ENCODE data around the gene S100A1.
"Not testable (repeated sequence)": the region's sequence is repeated elsewhere in the genome, so short reads cannot be mapped to it uniquely, and the experiment has no call there.

S100A1 gene

DNA sequence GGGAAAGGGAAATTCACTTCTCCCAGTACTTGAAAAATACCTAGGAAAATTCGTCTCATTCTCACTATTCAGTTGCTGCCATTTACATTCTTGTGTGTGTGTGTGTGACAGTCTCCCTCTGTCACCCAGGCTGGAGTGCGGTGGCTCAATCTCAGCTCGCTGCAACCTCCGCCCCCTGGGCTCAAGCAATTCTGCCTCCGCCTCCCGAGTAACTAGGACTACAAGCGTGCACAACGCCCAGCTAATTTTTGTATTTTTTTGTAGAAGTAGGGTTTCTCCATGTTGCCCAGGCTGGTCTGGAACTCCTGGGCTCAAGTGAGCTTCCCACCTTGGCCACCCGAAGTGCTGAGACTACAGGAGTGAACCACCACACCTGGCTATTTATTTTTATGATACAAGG lies 31.4 kb downstream of the S100A1 start:
- no peak for DNase-seq

DNA sequence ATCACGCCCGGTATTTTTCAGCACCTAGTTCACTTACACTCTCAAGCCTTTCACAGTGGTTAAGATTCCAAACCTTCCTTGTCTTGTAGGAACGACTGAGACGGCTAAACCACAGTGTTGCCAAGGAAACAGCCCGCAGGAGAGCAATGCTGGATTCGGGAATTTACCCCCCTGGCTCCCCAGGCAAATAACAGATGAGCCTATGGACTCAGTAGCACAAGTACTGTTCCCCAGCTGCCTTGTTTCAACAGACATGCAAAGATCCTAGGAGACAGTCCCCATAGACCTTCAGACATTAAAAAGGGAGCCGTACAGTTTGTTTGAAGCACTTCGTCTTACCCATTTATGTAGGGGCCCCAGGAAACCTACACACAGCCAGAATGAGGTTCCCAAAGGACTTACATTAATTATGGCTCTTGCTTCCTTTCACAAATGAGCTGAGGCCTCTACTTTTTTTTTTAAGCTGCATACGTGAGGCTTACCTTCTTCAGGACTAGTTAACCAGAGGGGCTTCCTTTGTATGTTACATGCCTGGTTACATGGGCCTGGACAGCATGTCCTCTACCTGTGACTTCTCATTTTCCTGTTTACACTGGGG lies 33.0 kb downstream of the S100A1 start:
- DNase-seq = no peak

DNA sequence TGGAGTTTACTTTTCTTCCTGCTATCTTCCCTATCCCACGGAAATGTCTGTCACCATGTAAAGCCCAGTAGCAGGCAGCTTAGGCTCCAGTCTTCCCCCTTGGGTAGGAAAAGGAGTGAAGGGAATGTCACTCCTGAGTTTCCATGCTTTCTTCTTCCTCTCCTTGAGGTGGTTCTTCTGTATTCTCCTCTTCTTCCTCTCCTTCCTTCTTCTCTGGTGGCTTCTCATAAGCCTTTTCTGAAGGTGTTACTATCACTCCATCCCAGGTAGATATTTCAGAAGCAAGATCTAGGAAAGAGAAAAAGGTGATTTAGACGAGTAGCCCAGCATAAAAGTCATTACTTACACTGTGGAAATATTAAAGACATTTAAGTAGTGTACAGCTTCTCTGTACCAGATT lies 34.0 kb downstream of the S100A1 start:
- DNase-seq = no peak

DNA sequence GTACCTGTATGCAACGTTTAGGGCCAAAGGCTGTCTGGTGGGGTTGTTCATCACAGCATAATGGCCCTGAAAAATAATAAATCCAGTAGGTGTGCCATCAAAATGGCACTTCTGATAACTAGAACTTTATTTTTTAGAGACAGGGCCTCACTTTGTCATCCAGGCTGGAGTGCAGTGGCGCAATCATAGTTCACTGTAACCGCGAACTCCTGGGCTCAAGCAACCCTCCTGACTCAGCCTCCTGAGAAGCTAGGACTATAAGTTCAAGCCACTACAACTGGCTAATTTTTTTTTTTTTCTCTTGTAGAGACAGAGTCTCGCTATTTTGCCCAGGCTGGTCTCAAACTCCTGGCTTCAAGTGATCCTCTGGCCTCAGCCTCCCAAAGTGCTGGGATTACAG lies 35.0 kb downstream of the S100A1 start:
- DNase-seq = no peak

DNA sequence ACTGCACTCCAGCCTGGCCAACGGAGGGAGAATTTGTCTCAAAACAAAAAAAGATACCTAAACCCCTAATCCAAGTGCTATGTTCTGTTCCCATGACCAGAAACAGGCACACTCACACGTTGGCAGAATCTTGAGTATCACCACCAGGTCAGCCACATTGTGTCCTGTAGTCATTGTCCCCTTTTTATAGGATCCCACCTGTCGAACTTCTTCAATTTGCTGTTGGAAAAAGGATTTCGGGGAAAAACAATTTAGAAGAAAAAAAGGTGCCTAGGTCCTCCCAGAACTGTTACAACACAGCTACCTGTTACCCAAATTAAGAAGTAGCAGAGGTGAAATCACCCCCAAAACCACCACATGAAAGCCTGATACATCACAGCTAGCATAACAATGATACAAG lies 39.2 kb downstream of the S100A1 start:
- DNase-seq = no peak

DNA sequence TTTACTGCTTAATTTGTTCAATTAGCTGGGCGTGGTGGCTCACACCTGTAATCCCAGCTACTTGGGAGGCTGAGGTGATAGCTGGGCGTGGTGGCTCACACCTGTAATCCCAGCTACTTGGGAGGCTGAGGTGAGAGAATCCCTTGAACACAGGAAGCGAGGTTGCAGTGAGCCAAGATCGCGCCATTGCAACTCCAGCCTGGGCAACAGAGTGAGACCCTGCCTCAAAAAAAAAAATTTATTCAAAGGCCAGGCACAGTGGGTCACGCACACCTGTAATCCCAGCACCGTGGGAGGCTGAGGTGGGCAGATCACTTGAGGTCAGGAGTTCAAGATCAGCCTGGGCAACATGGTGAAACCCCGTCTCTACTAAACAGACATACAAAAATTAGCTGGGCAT lies 40.4 kb downstream of the S100A1 start:
- not testable (repeated sequence) for DNase-seq

DNA sequence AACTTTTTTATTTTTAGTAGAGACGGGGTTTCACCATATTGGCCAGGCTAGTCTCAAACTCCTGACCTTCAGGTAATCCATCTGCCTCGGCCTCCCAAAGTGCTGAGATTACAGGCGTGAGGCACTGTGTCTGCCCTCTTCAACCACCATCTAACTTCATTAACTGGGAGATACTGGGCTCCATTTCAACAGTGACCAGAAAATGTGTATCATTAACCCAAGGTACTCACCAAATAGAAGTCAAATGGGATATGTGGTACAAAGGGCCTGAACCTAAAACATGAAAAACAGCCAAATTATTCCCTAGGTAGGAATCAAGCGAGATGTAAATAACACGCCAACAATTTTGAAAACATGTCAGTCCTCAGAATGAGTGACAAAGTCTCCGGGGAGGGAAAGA lies 41.4 kb downstream of the S100A1 start:
- no peak for DNase-seq

DNA sequence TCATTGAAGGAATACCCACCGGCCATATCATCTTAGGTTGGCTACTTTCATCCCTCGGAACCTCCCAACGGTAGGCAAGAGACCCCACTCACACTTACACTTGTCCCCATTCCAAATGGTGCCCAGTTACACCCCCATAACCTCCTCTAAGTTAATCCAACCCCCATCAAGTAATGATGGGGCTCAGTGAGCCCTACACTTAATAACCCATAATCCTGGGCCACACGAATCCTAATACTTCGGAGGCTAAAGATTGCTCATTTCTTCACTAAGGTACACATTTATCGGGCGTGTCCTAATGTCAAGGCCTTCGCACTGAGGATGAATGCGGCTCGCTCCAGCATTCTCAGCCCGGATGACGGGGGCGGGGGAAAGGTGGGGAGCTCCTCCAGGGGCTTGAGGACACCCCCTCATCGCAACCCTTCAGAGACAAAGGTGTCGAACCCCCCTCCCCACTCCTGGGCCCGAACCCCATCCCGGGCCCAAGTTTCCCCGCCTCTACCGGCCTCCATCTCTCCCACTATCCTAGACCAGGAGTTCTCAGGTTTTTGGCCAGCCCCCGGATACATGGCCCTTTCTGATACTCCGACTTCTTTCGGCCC lies 42.1 kb downstream of the S100A1 start:
- DNase-seq = no peak

DNA sequence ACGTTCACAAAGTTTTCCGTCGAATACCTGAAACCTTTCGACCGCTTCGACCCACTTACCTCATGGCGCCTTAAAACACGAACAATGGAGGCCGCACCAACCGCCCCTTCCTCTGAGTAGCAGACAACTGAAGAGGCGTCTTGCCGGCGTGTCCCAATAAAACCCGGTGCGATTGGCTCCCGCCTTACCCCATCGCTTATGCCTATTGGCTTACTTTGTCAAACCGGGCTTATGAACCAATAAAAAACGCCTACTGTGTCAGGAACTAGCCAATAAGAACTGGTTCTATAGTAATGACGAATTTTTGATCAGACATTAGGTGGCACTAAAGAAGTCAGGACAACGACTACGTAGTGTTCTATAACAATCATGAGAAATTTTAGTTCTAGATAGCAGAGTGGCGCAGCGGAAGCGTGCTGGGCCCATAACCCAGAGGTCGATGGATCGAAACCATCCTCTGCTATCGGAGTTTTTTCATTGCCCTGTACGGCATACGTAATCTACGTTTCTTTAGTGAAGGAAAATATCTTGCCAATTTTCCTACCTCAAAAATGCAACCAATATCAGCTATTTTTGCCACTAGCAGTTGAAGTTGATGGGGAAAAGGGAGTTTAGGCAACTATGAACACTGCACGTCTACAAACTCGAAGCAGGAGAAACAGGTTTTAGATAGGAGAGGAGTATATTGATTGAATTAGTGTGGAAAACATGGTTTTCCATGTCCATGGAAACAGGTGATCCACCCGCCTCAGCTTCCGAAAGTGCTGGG lies 42.8 kb downstream of the S100A1 start, which contains the start of gene ILF2:
ILF2 (minus strand) TSS at position 135 of the 769 bp plus-strand sequence; CDS start at position 64, 71 bp downstream.
- DNase-seq = peak; percentile 97

DNA sequence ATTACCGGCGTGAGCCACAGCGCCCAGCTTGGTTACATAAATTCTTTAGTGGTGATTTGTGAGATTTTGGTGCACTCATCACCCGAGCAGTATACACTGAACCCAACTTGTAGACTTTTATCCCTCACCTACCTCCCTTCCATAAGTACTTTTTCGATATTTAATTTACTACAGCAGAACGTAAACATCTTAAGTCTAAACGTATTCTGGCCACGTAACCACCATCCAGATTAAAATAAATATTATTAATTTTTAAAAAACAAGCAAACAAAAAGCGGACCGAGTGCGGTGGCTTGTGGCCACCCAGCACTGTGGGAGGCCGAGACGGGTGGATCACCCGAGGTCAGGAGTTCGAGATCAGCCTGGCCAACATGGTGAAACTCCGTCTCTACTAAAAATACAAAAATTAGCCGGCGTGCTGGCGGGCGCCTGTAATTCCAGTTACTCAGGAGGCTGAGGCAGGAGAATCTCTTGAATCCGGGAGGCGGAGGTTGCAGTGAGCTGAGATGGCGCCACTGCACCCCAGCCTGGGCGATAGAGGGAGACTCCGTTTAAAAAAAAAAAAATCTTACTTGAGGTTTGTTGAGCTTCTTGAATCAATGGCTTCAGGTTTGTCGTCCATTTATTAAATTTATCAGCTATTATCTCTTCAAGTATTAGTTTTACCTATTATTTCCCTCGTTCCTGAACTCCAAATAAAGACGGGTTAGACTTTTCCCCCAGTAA lies 43.6 kb downstream of the S100A1 start:
- DNase-seq = peak; percentile 81

DNA sequence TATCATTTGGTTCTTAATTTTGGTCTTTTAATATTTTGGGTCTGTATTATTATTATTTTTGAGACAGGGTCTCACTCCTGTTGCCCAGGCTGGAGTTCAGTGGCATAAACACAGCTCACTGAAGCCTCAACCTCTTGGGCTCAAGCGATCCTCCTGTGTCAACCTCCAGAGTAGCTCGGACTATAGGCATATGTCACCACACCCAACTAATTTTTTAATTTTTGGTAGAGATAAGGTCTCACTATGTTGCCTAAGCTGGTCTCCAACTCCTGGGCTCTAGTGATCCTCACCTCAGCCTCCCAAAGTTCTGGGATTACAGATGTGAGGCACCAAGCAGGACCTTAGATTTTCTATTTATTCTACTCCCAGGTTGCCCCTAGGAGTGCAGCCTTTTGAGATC lies 45.3 kb downstream of the S100A1 start:
- DNase-seq = no peak

DNA sequence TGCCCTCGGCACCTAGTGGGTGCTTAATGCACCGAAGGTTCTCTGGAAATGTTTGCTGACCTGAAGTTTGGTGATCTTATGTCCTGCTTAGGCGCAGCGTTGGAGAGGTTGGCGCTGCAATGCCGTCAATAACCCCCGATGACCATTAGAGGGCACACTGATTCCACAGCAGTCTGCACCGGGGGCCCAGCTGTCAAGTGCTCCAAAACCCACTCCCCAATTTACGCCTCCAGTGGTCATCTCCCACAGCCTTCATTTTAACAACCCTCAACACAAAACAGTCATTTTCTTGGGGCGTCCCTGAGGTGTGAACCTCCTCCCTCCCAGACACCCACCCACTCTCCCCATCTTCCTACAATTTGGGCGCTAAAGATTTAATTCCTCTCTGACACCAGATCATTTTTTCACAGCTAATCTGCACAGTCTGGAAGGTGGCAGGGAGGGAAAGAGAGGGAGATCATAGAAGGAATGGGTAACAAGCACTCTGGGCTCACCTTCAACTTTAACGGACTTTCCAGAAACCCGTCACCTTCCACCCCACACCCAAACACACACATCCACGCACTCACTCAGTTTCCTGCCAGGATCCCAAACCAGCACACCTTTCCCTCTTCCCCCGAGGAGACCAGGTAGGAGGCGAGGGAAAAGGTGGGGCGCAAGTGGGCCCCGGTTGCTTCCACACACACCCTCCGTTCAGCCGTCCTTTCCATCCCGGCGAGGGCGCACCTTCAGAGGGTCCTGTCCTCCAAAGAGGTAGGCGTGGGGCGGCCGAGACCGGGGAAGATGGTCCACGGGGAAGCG lies 49.7 kb downstream of the S100A1 start:
- DNase-seq = peak; percentile 79

DNA sequence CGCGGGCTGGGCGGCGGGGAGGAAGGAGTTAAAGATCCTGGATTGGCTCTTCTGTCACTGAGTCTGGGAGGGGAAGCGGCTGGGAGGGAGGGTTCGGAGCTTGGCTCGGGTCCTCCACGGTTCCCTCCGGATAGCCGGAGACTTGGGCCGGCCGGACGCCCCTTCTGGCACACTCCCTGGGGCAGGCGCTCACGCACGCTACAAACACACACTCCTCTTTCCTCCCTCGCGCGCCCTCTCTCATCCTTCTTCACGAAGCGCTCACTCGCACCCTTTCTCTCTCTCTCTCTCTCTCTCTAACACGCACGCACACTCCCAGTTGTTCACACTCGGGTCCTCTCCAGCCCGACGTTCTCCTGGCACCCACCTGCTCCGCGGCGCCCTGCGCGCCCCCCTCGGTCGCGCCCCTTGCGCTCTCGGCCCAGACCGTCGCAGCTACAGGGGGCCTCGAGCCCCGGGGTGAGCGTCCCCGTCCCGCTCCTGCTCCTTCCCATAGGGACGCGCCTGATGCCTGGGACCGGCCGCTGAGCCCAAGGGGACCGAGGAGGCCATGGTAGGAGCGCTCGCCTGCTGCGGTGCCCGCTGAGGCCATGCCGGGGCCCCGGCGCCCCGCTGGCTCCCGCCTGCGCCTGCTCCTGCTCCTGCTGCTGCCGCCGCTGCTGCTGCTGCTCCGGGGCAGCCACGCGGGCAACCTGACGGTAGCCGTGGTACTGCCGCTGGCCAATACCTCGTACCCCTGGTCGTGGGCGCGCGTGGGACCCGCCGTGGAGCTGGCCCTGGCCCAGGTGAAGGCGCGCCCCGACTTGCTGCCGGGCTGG lies 50.5 kb downstream of the S100A1 start, which contains the start of gene NPR1:
NPR1 (plus strand) TSS at position 170 of the 818 bp plus-strand sequence; CDS start at position 591, 421 bp downstream.
- DNase-seq = peak; percentile 69

DNA sequence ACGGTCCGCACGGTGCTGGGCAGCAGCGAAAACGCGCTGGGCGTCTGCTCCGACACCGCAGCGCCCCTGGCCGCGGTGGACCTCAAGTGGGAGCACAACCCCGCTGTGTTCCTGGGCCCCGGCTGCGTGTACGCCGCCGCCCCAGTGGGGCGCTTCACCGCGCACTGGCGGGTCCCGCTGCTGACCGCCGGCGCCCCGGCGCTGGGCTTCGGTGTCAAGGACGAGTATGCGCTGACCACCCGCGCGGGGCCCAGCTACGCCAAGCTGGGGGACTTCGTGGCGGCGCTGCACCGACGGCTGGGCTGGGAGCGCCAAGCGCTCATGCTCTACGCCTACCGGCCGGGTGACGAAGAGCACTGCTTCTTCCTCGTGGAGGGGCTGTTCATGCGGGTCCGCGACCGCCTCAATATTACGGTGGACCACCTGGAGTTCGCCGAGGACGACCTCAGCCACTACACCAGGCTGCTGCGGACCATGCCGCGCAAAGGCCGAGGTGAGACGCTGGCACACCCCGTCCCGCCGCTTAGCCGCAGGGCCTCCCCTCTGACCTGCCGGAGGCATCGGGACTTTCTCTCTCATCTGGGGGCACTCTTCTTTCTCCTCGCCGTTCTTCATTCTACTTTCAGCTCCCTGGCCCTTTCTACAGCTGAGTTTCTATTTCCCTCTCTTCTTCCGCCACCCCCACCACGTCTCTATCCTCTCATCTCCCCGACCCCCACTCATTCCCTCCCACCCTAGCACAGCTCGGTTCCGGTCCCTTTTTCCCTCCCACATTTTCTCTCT lies 51.3 kb downstream of the S100A1 start:
- DNase-seq = peak; percentile 74

DNA sequence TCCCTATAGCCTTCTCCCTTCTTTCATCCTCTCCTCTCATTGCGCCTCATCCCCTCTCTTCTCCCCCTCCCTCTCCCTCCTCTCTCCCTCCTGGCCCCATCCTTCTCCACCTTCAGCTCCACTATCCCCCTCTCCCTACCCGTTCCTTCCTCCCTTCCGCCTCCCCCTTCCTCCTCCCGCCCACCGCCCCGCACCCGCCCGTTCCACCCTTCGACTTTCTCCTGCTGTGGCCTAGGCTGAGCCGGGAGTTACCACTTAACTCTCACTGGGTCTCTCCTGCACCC lies 51.8 kb downstream of the S100A1 start:
- no peak for DNase-seq
